Astrocyte (in vitro differentiated cells and primary cell): ENCODE results near the gene SQOR. TPM values are rescaled to one million over a fixed set of nuclear protein-coding genes. Genes with fewer than 3 reads are reported as not detected.

Experiments
- DNase-seq: peaks from one replicate; pipeline ENCODE4 v3.0.0-alpha.2; 2010; ENCODE audit warnings: low read depth
- FAIRE-seq: peaks from 2 replicates; lab custom pipeline; 2011; peaks lifted over from hg19 to GRCh38; lab: Jason Lieb, UNC
- H2AFZ ChIP-seq: 2 replicates; pipeline ENCODE4 v1.6.0; 2012; ENCODE audit warnings: low read depth, low read length, inconsistent platforms
- H3K27ac ChIP-seq: 2 replicates; pipeline ENCODE4 v1.5.1; 2011; ENCODE audit warnings: low read depth, low read length, inconsistent platforms
- H3K27me3 ChIP-seq: 2 replicates; pipeline ENCODE4 v1.6.0; 2011; ENCODE audit warnings: low read length, inconsistent platforms; ENCODE audit not compliant: insufficient read depth
- H3K36me3 ChIP-seq: 2 replicates; pipeline ENCODE4 v1.5.1; 2011; ENCODE audit warnings: low read length, inconsistent platforms; ENCODE audit not compliant: insufficient read depth
- H3K4me1 ChIP-seq: 2 replicates; pipeline ENCODE4 v1.5.1; 2011; ENCODE audit warnings: low read length, inconsistent platforms; ENCODE audit not compliant: insufficient read depth
- H3K4me2 ChIP-seq: 2 replicates; pipeline ENCODE4 v1.6.0; 2012; ENCODE audit warnings: low read length, inconsistent platforms
- H3K4me3 ChIP-seq: 2 replicates; pipeline ENCODE4 v1.5.1; 2011; ENCODE audit warnings: low read depth, mild to moderate bottlenecking, low read length, inconsistent platforms; ENCODE audit not compliant: insufficient read depth
- H3K79me2 ChIP-seq: 2 replicates; pipeline ENCODE4 v1.6.0; 2012; ENCODE audit warnings: mild to moderate bottlenecking, low read length, inconsistent platforms; ENCODE audit not compliant: insufficient read depth
- H3K9ac ChIP-seq: 2 replicates; pipeline ENCODE4 v1.6.0; 2012; ENCODE audit warnings: mild to moderate bottlenecking, low read length, inconsistent platforms
- H3K9me3 ChIP-seq: 2 replicates; pipeline ENCODE4 v1.5.1; 2012; ENCODE audit warnings: low read depth, mild to moderate bottlenecking, low read length, inconsistent platforms; ENCODE audit not compliant: insufficient read depth
- H4K20me1 ChIP-seq: 2 replicates; pipeline ENCODE4 v1.6.0; 2012; ENCODE audit warnings: low read length, inconsistent platforms; ENCODE audit not compliant: insufficient read depth
- H3K27ac Mint-ChIP-seq: one replicate; pipeline ENCODE4 v1.8.0; 2021; ENCODE audit warnings: mild to moderate bottlenecking, mixed read lengths; ENCODE audit not compliant: unreplicated experiment
- H3K27me3 Mint-ChIP-seq: one replicate; pipeline ENCODE4 v1.8.0; 2021; ENCODE audit warnings: low read depth, mixed read lengths; ENCODE audit not compliant: unreplicated experiment
- H3K36me3 Mint-ChIP-seq: one replicate; pipeline ENCODE4 v1.8.0; 2021; ENCODE audit warnings: low read depth, mixed read lengths; ENCODE audit not compliant: unreplicated experiment
- H3K4me1 Mint-ChIP-seq: one replicate; pipeline ENCODE4 v1.8.0; 2021; ENCODE audit warnings: low read depth, mixed read lengths; ENCODE audit not compliant: unreplicated experiment
- H3K4me3 Mint-ChIP-seq: one replicate; pipeline ENCODE4 v1.8.0; 2021; ENCODE audit warnings: mild to moderate bottlenecking, moderate library complexity, mixed read lengths; ENCODE audit not compliant: unreplicated experiment
- H3K9me3 Mint-ChIP-seq: one replicate; pipeline ENCODE4 v1.8.0; 2021; ENCODE audit warnings: mild to moderate bottlenecking, mixed read lengths; ENCODE audit not compliant: unreplicated experiment
- EZH2 ChIP-seq: IDR thresholded peaks from 2 replicates; pipeline ENCODE4 v1.6.1; 2012; ENCODE audit warnings: mild to moderate bottlenecking, low read length, inconsistent platforms; ENCODE audit not compliant: insufficient read depth
- total RNA-seq: library from RNA; stranded (reverse); gene quantifications from 2 replicates; pipeline ENCODE4 v1.2.1, GENCODE V29; 2021
- TF ChIP-seq, protein P1 (sequence below): IDR thresholded peaks from 2 replicates; pipeline ENCODE4 v1.5.1; 2011; ENCODE audit warnings: low read depth, mild to moderate bottlenecking, inconsistent platforms, low read length, moderate library complexity; ENCODE audit not compliant: insufficient read depth

The SQOR gene
- total RNA-seq, 1 donor from 2014 or later = 4.0 TPM

DNA sequence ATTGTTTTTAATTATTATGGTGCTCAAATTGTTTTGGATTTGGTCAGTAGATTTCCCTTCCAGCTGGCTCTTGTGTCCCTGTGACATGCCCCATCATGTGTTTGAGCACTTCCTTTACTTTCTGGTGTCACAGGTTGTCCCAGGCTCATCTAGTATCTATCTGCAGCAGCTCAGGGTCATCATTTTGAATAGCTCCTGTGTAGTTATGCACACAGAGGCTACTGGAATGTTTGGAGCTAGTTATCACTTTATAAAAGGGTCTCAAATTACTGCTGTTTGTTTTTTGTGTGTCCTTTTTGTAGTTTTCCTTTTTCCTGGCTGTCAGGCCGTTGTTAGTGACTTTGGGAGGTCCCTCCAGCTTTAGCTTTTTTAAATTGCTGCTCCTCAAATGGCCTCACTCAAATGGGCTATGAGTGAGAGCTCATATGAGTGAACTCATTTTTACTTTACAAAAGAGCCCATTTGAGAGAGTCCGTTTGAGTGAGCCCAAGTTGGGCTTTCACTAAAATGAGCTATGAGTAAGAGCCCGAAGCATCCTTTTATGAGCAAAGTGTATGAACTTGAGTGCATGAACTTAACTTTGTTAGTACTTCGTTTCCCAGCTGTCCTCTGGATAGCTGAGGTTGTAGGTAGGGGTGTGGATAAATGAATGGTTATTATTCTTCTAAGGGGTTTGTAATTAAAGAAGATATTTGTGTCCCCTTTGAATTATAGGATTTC is 43.8 kb downstream of the SQOR start:
- no peak overlapping the region for H3K27ac Mint-ChIP-seq
- DNase-seq (no peak), FAIRE-seq (no peak)
- Histone ChIP-seq H3K79me2 (no peaks in the 10 kb centered on the region), H3K4me2 (no peak overlapping the region), H3K9me3 (no peaks in the 10 kb centered on the region), H3K36me3 (no peaks in the 10 kb centered on the region), H3K27ac (no peak overlapping the region), H3K27me3 (no peaks in the 10 kb centered on the region), H3K9ac (no peak overlapping the region), H2AFZ (no peak overlapping the region), H3K4me1 (no peaks in the 10 kb centered on the region), H4K20me1 (no peaks in the 10 kb centered on the region), H3K4me3 (no peak overlapping the region)
- no peak overlapping the region for H3K4me3 Mint-ChIP-seq
- no peak for TF ChIP-seq EZH2
- TF ChIP-seq, protein P1, sequence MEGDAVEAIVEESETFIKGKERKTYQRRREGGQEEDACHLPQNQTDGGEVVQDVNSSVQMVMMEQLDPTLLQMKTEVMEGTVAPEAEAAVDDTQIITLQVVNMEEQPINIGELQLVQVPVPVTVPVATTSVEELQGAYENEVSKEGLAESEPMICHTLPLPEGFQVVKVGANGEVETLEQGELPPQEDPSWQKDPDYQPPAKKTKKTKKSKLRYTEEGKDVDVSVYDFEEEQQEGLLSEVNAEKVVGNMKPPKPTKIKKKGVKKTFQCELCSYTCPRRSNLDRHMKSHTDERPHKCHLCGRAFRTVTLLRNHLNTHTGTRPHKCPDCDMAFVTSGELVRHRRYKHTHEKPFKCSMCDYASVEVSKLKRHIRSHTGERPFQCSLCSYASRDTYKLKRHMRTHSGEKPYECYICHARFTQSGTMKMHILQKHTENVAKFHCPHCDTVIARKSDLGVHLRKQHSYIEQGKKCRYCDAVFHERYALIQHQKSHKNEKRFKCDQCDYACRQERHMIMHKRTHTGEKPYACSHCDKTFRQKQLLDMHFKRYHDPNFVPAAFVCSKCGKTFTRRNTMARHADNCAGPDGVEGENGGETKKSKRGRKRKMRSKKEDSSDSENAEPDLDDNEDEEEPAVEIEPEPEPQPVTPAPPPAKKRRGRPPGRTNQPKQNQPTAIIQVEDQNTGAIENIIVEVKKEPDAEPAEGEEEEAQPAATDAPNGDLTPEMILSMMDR = no peak
- no peaks in the 10 kb centered on the region for H3K4me1 Mint-ChIP-seq
- H3K36me3 Mint-ChIP-seq = no peaks in the 10 kb centered on the region
- no peaks in the 10 kb centered on the region for H3K9me3 Mint-ChIP-seq
- H3K27me3 Mint-ChIP-seq = peaks cover 2% of the 10 kb centered on the region

DNA sequence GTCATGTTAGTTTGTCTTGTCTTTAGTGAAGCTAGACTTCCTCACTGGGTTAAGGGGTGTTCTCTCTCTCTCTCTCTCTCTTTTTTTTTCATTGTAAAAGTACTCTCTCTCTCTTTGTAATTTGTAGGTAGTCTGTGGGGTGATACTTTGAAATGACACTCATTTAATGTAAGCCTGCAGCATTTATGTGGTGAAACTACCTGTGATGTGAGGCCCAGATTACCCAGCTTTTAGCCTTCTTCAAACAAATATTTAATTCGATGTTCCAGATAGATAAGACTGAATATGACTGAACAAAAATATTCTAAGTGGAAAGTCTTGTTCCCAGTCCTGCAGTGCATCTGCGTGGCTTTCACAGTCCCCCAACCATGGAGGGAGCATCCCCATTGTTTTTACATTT is 49.7 kb downstream of the SQOR start:
- no peak overlapping the region for H3K4me3 Mint-ChIP-seq
- Histone ChIP-seq H3K9me3 (no peaks in the 10 kb centered on the region), H3K9ac (no peak overlapping the region), H3K27ac (no peak overlapping the region), H3K4me1 (no peaks in the 10 kb centered on the region), H3K36me3 (no peaks in the 10 kb centered on the region), H3K4me2 (no peak overlapping the region), H4K20me1 (no peaks in the 10 kb centered on the region), H3K27me3 (no peaks in the 10 kb centered on the region), H3K79me2 (no peaks in the 10 kb centered on the region), H2AFZ (no peak overlapping the region), H3K4me3 (no peak overlapping the region)
- DNase-seq (no peak), FAIRE-seq (no peak)
- peaks cover 2% of the 10 kb centered on the region for H3K9me3 Mint-ChIP-seq
- H3K27me3 Mint-ChIP-seq = no peaks in the 10 kb centered on the region
- no peak overlapping the region for H3K27ac Mint-ChIP-seq
- no peak for TF ChIP-seq EZH2
- TF ChIP-seq, protein P1 = no peak
- H3K4me1 Mint-ChIP-seq = no peaks in the 10 kb centered on the region
- no peaks in the 10 kb centered on the region for H3K36me3 Mint-ChIP-seq

DNA sequence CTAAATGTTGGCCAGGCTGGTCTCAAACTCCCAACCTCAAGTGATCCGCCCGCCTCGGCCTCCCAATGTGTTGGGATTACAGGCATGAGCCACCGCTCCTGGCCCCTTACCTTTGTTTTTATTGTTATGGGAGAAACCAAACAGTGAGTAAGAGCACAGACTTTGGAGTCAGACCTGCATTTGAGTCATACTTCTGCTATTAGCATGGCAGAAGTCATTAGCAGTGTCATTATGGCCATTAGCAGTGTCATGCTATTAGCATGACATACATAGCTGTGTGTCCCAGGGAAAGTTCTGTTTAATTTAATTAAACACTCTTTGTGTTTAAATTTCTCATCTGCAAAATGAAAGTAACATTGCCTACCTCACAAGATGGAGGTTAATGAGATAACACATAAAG is 54.8 kb downstream of the SQOR start:
- Histone ChIP-seq H3K4me3 (no peak overlapping the region), H4K20me1 (no peaks in the 10 kb centered on the region), H3K36me3 (no peaks in the 10 kb centered on the region), H3K27me3 (no peaks in the 10 kb centered on the region), H3K79me2 (no peaks in the 10 kb centered on the region), H3K9me3 (no peaks in the 10 kb centered on the region), H3K4me1 (no peaks in the 10 kb centered on the region), H3K27ac (no peak overlapping the region), H3K9ac (no peak overlapping the region), H3K4me2 (no peak overlapping the region), H2AFZ (no peak overlapping the region)
- no peak for FAIRE-seq
- H3K9me3 Mint-ChIP-seq = peaks cover 5% of the 10 kb centered on the region
- H3K4me3 Mint-ChIP-seq = no peak overlapping the region
- TF ChIP-seq EZH2 = no peak
- TF ChIP-seq, protein P1 = no peak
- no peak overlapping the region for H3K27ac Mint-ChIP-seq
- no peak for DNase-seq
- no peaks in the 10 kb centered on the region for H3K4me1 Mint-ChIP-seq
- no peaks in the 10 kb centered on the region for H3K36me3 Mint-ChIP-seq
- no peaks in the 10 kb centered on the region for H3K27me3 Mint-ChIP-seq
